ENCODE data around the gene LRRC19. TPM values are rescaled to one million over a fixed set of nuclear protein-coding genes. Genes with fewer than 3 reads are reported as not detected.

The LRRC19 gene
- total RNA-seq, 4 donors from 2014 or later = 6.6 to 102 (median 54.4) TPM

GRCh38 chr9:27043176-27043575 is 37.7 kb upstream of the LRRC19 start:
- no peak for TF ChIP-seq CTCF (IDR thresholded peaks at IDR 0.05)
- TF ChIP-seq POLR2A (IDR thresholded peaks at IDR 0.05) = no peak
- H3K27ac ChIP-seq = no peak overlapping the region
- no peaks in the 10 kb centered on the region for H3K27me3 ChIP-seq
- no peaks in the 10 kb centered on the region for H3K9me3 ChIP-seq
- no peak for DNase-seq
- no peak overlapping the region for H3K4me3 ChIP-seq
- H3K4me1 ChIP-seq = no peaks in the 10 kb centered on the region
- H3K36me3 ChIP-seq = no peaks in the 10 kb centered on the region

GRCh38 chr9:27042476-27042875 is 37.0 kb upstream of the LRRC19 start:
- H3K4me3 ChIP-seq = no peak overlapping the region
- H3K9me3 ChIP-seq = no peaks in the 10 kb centered on the region
- H3K27ac ChIP-seq = no peak overlapping the region
- no peaks in the 10 kb centered on the region for H3K36me3 ChIP-seq
- no peaks in the 10 kb centered on the region for H3K4me1 ChIP-seq
- no peak for DNase-seq
- H3K27me3 ChIP-seq = no peaks in the 10 kb centered on the region
- TF ChIP-seq CTCF (IDR thresholded peaks at IDR 0.05) = no peak
- no peak for TF ChIP-seq POLR2A (IDR thresholded peaks at IDR 0.05)

- Histone ChIP-seq H3K27ac (no peak overlapping the region), H3K9me3 (no peaks in the 10 kb centered on the region), H3K36me3 (no peaks in the 10 kb centered on the region), H3K4me3 (no peak overlapping the region), H3K4me1 (no peaks in the 10 kb centered on the region), H3K27me3 (no peaks in the 10 kb centered on the region)
- DNase-seq = no peak
- TF ChIP-seq CTCF (IDR thresholded peaks at IDR 0.05) (no peak), POLR2A (IDR thresholded peaks at IDR 0.05) (no peak)
Measured at GRCh38 chr9:27041746-27042145, 36.3 kb upstream of the LRRC19 start.

GRCh38 chr9:27037499-27037898 is 32.0 kb upstream of the LRRC19 start:
- H3K4me3 ChIP-seq = no peak overlapping the region
- H3K36me3 ChIP-seq = no peaks in the 10 kb centered on the region

DNA sequence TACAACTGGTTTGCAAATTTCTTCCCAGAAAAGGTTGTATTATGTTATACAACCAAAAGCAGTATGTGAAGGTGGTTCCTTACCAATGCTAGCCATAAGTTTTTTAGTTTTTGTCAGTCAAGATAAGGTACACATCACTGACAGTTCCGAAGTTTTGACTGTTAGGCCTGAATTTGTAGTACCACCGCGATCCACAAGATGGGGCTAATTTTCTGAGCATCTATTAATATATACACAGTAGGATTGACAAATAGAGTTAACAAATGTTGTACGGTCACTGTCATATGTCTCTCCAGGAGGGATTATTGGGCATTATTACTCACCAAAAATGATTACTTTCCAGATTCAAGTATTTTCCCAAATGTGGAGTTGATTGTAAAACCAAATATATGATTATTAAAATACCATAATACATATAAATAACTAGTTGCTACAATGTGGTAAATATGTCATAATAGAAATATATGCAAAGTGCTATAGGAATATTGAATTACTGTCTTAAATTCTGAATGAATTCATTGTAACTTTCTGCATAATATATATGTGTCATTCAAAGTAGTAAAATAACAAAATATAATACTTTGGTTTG is 28.4 kb upstream of the LRRC19 start:
- H3K27me3 ChIP-seq = no peaks in the 10 kb centered on the region
- peak in 2 of 3 donors; percentile 45 to 74 for DNase-seq
- TF ChIP-seq CTCF (IDR thresholded peaks at IDR 0.05) (peak; percentile 56 to 84 (median 79)), POLR2A (IDR thresholded peaks at IDR 0.05) (no peak)

More at GRCh38 chr9:27037499-27037898, 32.0 kb upstream of the LRRC19 start:
- Histone ChIP-seq H3K27ac (no peak overlapping the region), H3K9me3 (no peaks in the 10 kb centered on the region), H3K4me1 (no peaks in the 10 kb centered on the region), H3K27me3 (no peaks in the 10 kb centered on the region)
- no peak for TF ChIP-seq CTCF (IDR thresholded peaks at IDR 0.05)
- no peak for TF ChIP-seq POLR2A (IDR thresholded peaks at IDR 0.05)
- DNase-seq = no peak

DNA sequence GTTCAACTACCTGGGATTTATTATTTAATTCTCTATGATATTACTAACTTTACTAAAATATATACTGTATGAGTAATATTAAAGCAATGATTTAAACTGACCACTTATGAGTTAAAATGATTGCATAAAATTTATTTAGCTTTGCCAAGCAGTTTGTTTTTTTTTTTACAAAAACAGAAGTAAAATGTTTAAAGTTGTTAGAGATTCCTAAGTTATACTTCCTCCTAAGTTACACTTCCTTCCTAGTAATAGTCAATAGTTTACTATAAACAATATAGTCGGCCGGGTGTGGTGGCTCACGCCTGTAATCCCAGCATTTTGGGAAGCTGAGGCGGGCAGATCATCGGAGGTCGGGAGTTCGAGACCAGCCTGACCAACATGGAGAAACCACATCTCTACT is 23.7 kb upstream of the LRRC19 start:
- no peak overlapping the region for H3K27ac ChIP-seq
- H3K4me1 ChIP-seq = no peaks in the 10 kb centered on the region
- no peaks in the 10 kb centered on the region for H3K9me3 ChIP-seq
- DNase-seq = no peak
- no peak for TF ChIP-seq CTCF (IDR thresholded peaks at IDR 0.05)
- no peak for TF ChIP-seq POLR2A (IDR thresholded peaks at IDR 0.05)
- H3K4me3 ChIP-seq = no peak overlapping the region
- no peaks in the 10 kb centered on the region for H3K27me3 ChIP-seq
- peaks cover 0 to 10% (median 0%) of the 10 kb centered on the region in 3 donors for H3K36me3 ChIP-seq

More for the DNA sequence above, 28.4 kb upstream of the LRRC19 start:
- Histone ChIP-seq H3K9me3 (no peaks in the 10 kb centered on the region), H3K36me3 (no peaks in the 10 kb centered on the region), H3K27ac (no peak overlapping the region), H3K4me1 (no peaks in the 10 kb centered on the region), H3K4me3 (no peak overlapping the region)
